ENCODE data around the gene TLX1. TPM values are rescaled to one million over a fixed set of nuclear protein-coding genes. Genes with fewer than 3 reads are reported as not detected.
A peak's percentile ranks its signal among the peaks of the same experiment; 100 is the strongest.

Gene TLX1
- total and polyA plus RNA-seq, 8 donors: 0.58 to 7.0 TPM; not detected in 6

DNA sequence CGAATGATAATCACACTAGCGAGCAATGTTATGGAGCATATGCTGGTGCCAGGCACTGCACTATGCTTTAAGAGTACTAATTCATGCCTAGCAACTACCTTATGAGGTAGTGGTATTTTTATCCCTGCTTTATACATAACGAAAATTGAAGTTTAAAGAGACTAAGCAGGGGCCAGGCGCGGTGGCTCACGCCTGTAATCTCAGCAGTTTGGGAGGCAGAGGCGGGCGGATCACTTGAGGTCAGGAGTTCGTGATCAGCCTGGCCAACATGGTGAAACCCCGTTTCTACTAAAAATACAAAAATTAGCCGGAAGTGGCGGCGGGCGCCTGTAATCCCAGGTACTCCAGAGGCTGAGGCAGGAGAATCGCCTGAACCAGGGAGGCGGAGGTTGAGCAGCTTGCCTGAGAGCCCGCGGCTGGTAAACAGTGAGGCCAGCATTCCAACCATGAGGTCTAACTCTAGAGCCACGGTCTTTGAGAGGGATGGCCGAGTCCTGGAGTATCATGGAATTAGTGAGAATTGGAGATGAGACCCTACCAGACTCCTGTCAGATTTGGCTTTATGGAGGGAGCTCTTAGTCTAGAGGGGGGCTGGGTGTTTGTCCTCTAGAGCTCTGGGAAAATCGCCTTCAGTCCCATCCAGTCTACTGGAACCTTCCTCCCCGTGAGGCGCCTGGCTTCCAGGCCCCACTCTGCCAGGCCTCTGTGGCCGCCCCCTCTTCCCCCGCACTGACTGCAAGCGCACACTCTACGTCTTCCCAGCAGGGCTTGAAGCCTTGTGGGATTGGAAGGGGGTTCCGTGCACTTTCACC, 11.6 kb downstream of the TLX1 start:
- no peaks in the 10 kb centered on the region for H3K9me3 ChIP-seq
- 18 to 33% (median 19%) methylated on average over 28 of the region's 28 CpGs for WGBS, 5 donors
- TF ChIP-seq POLR2A (IDR thresholded peaks at IDR 0.05) (no peak), POLR2AphosphoS5 (IDR thresholded peaks at IDR 0.05) (no peak), CTCF (IDR thresholded peaks at IDR 0.05) (peak in 1 of 7 experiments; percentile 4), EP300 (IDR thresholded peaks at IDR 0.05) (no peak)
- H3K4me3 ChIP-seq: no peak overlapping the region
- H3K4me1 ChIP-seq: peaks cover 22 to 43% (median 35%) of the 10 kb centered on the region in 4 donors
- H3K27ac ChIP-seq: no peak overlapping the region
- intact Hi-C loops (cut with DNase I; ENCODE audit: low total_unique reads): loop anchor here (5.0 kb wide), 1 partner anchor 45 kb away; no protein-coding TSS in a partner anchor
- H3K27me3 ChIP-seq: peaks cover 46 to 100% (median 98%) of the 10 kb centered on the region in 3 donors
- no peak for DNase-seq
- H3K36me3 ChIP-seq: no peaks in the 10 kb centered on the region

DNA sequence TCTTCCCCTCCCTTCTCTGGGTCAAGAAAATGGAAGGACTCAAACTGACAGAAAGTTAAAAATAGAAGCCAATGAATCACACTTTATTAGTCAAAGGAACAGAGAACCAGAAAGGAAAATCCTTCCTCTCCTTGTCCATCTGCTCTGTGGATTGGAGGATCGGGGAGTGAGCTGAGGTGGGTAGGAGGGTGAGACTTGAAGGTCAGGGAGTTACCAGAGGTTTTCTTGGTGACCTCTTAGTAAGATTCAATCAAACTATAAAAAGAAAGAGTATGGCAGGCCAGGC, 12.2 kb downstream of the TLX1 start:
- WGBS, 5 donors: 30 to 52% (median 47%) methylated on average over 1 of the region's 1 CpG
- intact Hi-C loops (cut with DNase I; ENCODE audit: low total_unique reads): loop anchor here (5.0 kb wide), 1 partner anchor 46 kb away; no protein-coding TSS in a partner anchor

GRCh38 chr10:101144053-101144452, 13.0 kb downstream of the TLX1 start:
- no peak for DNase-seq
- no peak for TF ChIP-seq EP300 (IDR thresholded peaks at IDR 0.05)
- no peak for TF ChIP-seq POLR2A (IDR thresholded peaks at IDR 0.05)
- no peak for TF ChIP-seq POLR2AphosphoS5 (IDR thresholded peaks at IDR 0.05)
- TF ChIP-seq CTCF (IDR thresholded peaks at IDR 0.05): no peak
- no peak overlapping the region for H3K27ac ChIP-seq
- no peak overlapping the region for H3K4me3 ChIP-seq
- peaks cover 22 to 43% (median 33%) of the 10 kb centered on the region in 4 donors for H3K4me1 ChIP-seq
- H3K36me3 ChIP-seq: no peaks in the 10 kb centered on the region
- H3K27me3 ChIP-seq: peaks cover 40 to 100% (median 94%) of the 10 kb centered on the region in 3 donors
- intact Hi-C loops (cut with DNase I; ENCODE audit: low total_unique reads): loop anchor here (5.0 kb wide), 1 partner anchor 47 kb away; no protein-coding TSS in a partner anchor
- peaks cover 0 to 5% (median 2%) of the 10 kb centered on the region in 4 donors for H3K9me3 ChIP-seq

More for the DNA sequence above, 12.2 kb downstream of the TLX1 start:
- Histone ChIP-seq H3K4me1 (peaks cover 22 to 43% (median 33%) of the 10 kb centered on the region in 4 donors), H3K27me3 (peaks cover 46 to 100% (median 96%) of the 10 kb centered on the region in 3 donors), H3K4me3 (no peak overlapping the region), H3K27ac (no peak overlapping the region), H3K36me3 (no peaks in the 10 kb centered on the region), H3K9me3 (no peaks in the 10 kb centered on the region)
- no peak for DNase-seq
- TF ChIP-seq POLR2A (IDR thresholded peaks at IDR 0.05) (no peak), CTCF (IDR thresholded peaks at IDR 0.05) (no peak), EP300 (IDR thresholded peaks at IDR 0.05) (no peak), POLR2AphosphoS5 (IDR thresholded peaks at IDR 0.05) (no peak)

DNA sequence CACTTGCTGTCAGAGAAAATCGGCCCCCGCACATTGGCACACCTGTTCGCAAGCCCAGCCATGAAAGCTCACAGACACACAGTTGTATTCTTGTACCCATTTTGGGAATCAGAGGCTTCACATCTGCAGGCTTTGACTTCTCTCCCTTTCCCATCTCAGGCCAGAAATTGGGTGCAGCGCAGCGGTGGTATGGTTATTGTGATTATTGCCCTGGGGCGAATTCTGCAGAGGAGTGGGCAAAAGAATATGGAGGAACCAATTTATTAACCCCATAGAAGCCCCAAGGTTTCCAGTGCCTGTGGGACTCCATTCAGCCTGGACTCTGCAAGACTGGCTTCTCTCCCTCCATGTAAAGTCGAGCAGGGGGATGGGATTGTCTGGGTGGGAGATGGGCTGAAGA, 14.0 kb downstream of the TLX1 start:
- no peak for TF ChIP-seq POLR2AphosphoS5 (IDR thresholded peaks at IDR 0.05)
- TF ChIP-seq CTCF (IDR thresholded peaks at IDR 0.05): no peak
- no peak for TF ChIP-seq EP300 (IDR thresholded peaks at IDR 0.05)
- TF ChIP-seq POLR2A (IDR thresholded peaks at IDR 0.05): no peak
- Histone ChIP-seq H3K27ac (no peak overlapping the region), H3K4me3 (no peak overlapping the region), H3K36me3 (no peaks in the 10 kb centered on the region), H3K27me3 (peaks cover 29 to 100% (median 92%) of the 10 kb centered on the region in 3 donors), H3K9me3 (peaks cover 0 to 12% (median 11%) of the 10 kb centered on the region in 4 donors), H3K4me1 (peaks cover 18 to 33% (median 24%) of the 10 kb centered on the region in 4 donors)
- no peak for DNase-seq
- intact Hi-C loops (cut with DNase I; ENCODE audit: low total_unique reads): no loop called here
- 49 to 63% (median 53%) methylated on average over 7 of the region's 7 CpGs for WGBS, 5 donors
